Lung (tissue), 12 donors: ENCODE measurements around the gene PTPRD. TPM values are rescaled to one million over a fixed set of nuclear protein-coding genes. Genes with fewer than 3 reads are reported as not detected.

Experiments used
- ATAC-seq: fragments of 200-7000 bp; cut with Tn5 transposase; one replicate; pipeline ENCODE4 v1.9.1; 2020; ENCODE audit warnings: moderate number of reproducible peaks; ENCODE audit not compliant: insufficient read depth, low FRiP score
- DNase-seq, 3 donors: peaks; one replicate each; pipeline ENCODE4 v3.0.0-alpha.2; 2013 to 2017
- H3K27ac ChIP-seq, 2 donors: one replicate each; pipeline ENCODE4 v1.5.1; 2013; ENCODE audit warnings: mild to moderate bottlenecking in 2 of 2, moderate library complexity in 2 of 2, control low read depth in 1 of 2, inconsistent platforms in 1 of 2, low read depth in 1 of 2, low read length in 1 of 2
- H3K27me3 ChIP-seq, 3 donors: one replicate each; pipeline ENCODE4 v1.5.1; 2013; ENCODE audit warnings: low read length in 2 of 3; ENCODE audit not compliant: control insufficient read depth in 3 of 3, insufficient read depth in 3 of 3
- H3K36me3 ChIP-seq, 4 donors: one replicate each; pipeline ENCODE4 v1.5.1; 2013; ENCODE audit warnings: low read length in 4 of 4, mild to moderate bottlenecking in 1 of 4, moderate library complexity in 1 of 4; ENCODE audit not compliant: control insufficient read depth in 4 of 4, insufficient read depth in 4 of 4
- H3K4me1 ChIP-seq, 5 donors: one replicate each; pipeline ENCODE4 v1.5.1; 2013; ENCODE audit warnings: low read length in 5 of 5, mild to moderate bottlenecking in 2 of 5, moderate library complexity in 1 of 5; ENCODE audit not compliant: control insufficient read depth in 5 of 5, insufficient read depth in 5 of 5
- H3K4me3 ChIP-seq: one replicate; pipeline ENCODE4 v1.5.1; 2013; ENCODE audit warnings: mild to moderate bottlenecking, control low read depth, moderate library complexity
- H3K9ac ChIP-seq, 2 donors: one replicate each; pipeline ENCODE4 v1.5.1; 2013; ENCODE audit warnings: low read length in 2 of 2, control low read depth in 1 of 2; ENCODE audit not compliant: insufficient read depth in 1 of 2
- H3K9me3 ChIP-seq, 4 donors: one replicate each; pipeline ENCODE4 v1.5.1; 2013; ENCODE audit warnings: low read length in 3 of 4, mild to moderate bottlenecking in 1 of 4, moderate library complexity in 1 of 4; ENCODE audit not compliant: control insufficient read depth in 4 of 4, insufficient read depth in 3 of 4
- CTCF ChIP-seq: IDR thresholded peaks from 2 replicates; pipeline ENCODE4 v1.5.1; 2012; ENCODE audit warnings: mild to moderate bottlenecking; ENCODE audit errors: control extremely low read depth, extremely low read depth
- WGBS, 2 donors: extraction: QIAGEN DNeasy Blood & Tissue Kit; methylation state at CpG; one replicate each; pipeline ENCODE4 v1.1.7; 2013; 5-methylcytosine and 5-hydroxymethylcytosine counted together
- polyA plus RNA-seq, 2 donors: library from polyadenylated mRNA; stranded (reverse); fragments of 200-250 nt; gene quantifications; one replicate each; pipeline ENCODE4 v1.2.1, GENCODE V29; 2013
- total RNA-seq, 2 donors: library from RNA; depleted of rRNA in 1 of 2; stranded (reverse); fragments of >200 nt in 1 of 2; gene quantifications; one replicate each; pipeline ENCODE4 v1.2.1, GENCODE V29; 2014 to 2021
- donor health status: control.
- donor health status: control.
- donor health status: Bipolar disorder and iron deficiency.
- donor health status: healthy.
- donor health status: DM: yes; HTN: yes; CAD: no.

PTPRD gene
- total and polyA plus RNA-seq, 4 donors: 1.9 to 145 (median 13.7) TPM

- WGBS, 2 donors: 94 to 95% methylated on average over 6 of the region's 6 CpGs
- Histone ChIP-seq H3K27ac (no peak overlapping the region), H3K4me3 (no peak overlapping the region), H3K36me3 (peaks cover 0 to 3% (median 1%) of the 10 kb centered on the region in 4 donors), H3K9me3 (no peaks in the 10 kb centered on the region), H3K4me1 (peaks cover 0 to 40% (median 0%) of the 10 kb centered on the region in 5 donors), H3K27me3 (no peaks in the 10 kb centered on the region), H3K9ac (no peak overlapping the region)
- no peak for TF ChIP-seq CTCF
- DNase-seq (no peak), ATAC-seq (no peak)
Measured at GRCh38 chr9:8778356-8778755, 1834.4 kb downstream of the PTPRD start.

GRCh38 chr9:8772302-8772701 lies 1840.5 kb downstream of the PTPRD start:
- 95 to 98% methylated on average over 1 of the region's 1 CpG for WGBS, 2 donors
- H3K27ac ChIP-seq: no peak overlapping the region

GRCh38 chr9:8769153-8769552 lies 1843.6 kb downstream of the PTPRD start:
- no peaks in the 10 kb centered on the region for H3K27me3 ChIP-seq
- H3K4me1 ChIP-seq: peaks cover 0 to 19% (median 0%) of the 10 kb centered on the region in 5 donors
- no peak overlapping the region for H3K27ac ChIP-seq
- peak in 2 of 3 donors; percentile 73 to 74 for DNase-seq
- no peaks in the 10 kb centered on the region for H3K9me3 ChIP-seq
- no peak for ATAC-seq
- no peak for TF ChIP-seq CTCF
- no peak overlapping the region for H3K4me3 ChIP-seq
- 45 to 63% methylated on average over 4 of the region's 4 CpGs for WGBS, 2 donors
- no peak overlapping the region for H3K9ac ChIP-seq
- H3K36me3 ChIP-seq: peaks cover 0 to 4% (median 0%) of the 10 kb centered on the region in 4 donors

More at GRCh38 chr9:8772302-8772701, 1840.5 kb downstream of the PTPRD start:
- ATAC-seq: no peak
- H3K9me3 ChIP-seq: no peaks in the 10 kb centered on the region
- no peak for TF ChIP-seq CTCF
- peaks cover 0 to 3% (median 1%) of the 10 kb centered on the region in 4 donors for H3K36me3 ChIP-seq
- H3K4me3 ChIP-seq: no peak overlapping the region
- no peak for DNase-seq
- no peak overlapping the region for H3K9ac ChIP-seq
- H3K27me3 ChIP-seq: no peaks in the 10 kb centered on the region
- H3K4me1 ChIP-seq: peaks cover 0 to 18% (median 0%) of the 10 kb centered on the region in 5 donors

- Histone ChIP-seq H3K27ac (no peak overlapping the region), H3K9me3 (no peaks in the 10 kb centered on the region), H3K4me1 (peaks cover 0 to 22% (median 0%) of the 10 kb centered on the region in 5 donors), H3K9ac (no peak overlapping the region), H3K36me3 (peaks cover 0 to 4% (median 0%) of the 10 kb centered on the region in 4 donors), H3K27me3 (no peaks in the 10 kb centered on the region), H3K4me3 (no peak overlapping the region)
- WGBS, 2 donors: 79 to 81% methylated on average over 3 of the region's 3 CpGs
- TF ChIP-seq CTCF: no peak
- DNase-seq (no peak), ATAC-seq (no peak)
Measured at GRCh38 chr9:8766096-8766495, 1846.7 kb downstream of the PTPRD start.
